Stimulated activated CD8-positive, alpha-beta memory T cell treated with anti-CD3 and anti-CD28 coated beads, Interleukin-15, amount 100 ng/mL, for 24 hours (primary cell): ENCODE data around the gene MAP2K3.
"Not testable (repeated sequence)": the region's sequence is repeated elsewhere in the genome, so short reads cannot be mapped to it uniquely, and the experiment has no call there.

Experiments
- DNase-seq: peaks from one replicate; pipeline ENCODE4 v3.0.0-alpha.2; 2020; ENCODE audit warnings: low read depth

MAP2K3 gene

GRCh38 chr17:21296097-21297025 is 11.8 kb downstream of the MAP2K3 start:
- no peak for DNase-seq

GRCh38 chr17:21297026-21297520 is 12.6 kb downstream of the MAP2K3 start:
- no peak for DNase-seq

- DNase-seq = no peak
These were observed 13.1 kb downstream of the MAP2K3 start for GRCh38 chr17:21297597-21297996.

- no peak for DNase-seq
These were observed 13.8 kb downstream of the MAP2K3 start for GRCh38 chr17:21298056-21298982.

- no peak for DNase-seq
These were observed 14.5 kb downstream of the MAP2K3 start for GRCh38 chr17:21298983-21299519.

GRCh38 chr17:21299981-21300600 is 15.6 kb downstream of the MAP2K3 start:
- DNase-seq = no peak

- DNase-seq = no peak
These were observed 16.4 kb downstream of the MAP2K3 start for GRCh38 chr17:21300601-21301571.

- no peak for DNase-seq
These were observed 17.4 kb downstream of the MAP2K3 start for GRCh38 chr17:21301593-21302550.

- no peak for DNase-seq
These were observed 18.4 kb downstream of the MAP2K3 start for GRCh38 chr17:21302711-21303425.

GRCh38 chr17:21303441-21304065 is 19.0 kb downstream of the MAP2K3 start:
- no peak for DNase-seq

- no peak for DNase-seq
These were observed 19.6 kb downstream of the MAP2K3 start for GRCh38 chr17:21304091-21304490.

GRCh38 chr17:21304551-21305151 is 20.1 kb downstream of the MAP2K3 start:
- not testable (repeated sequence) for DNase-seq

GRCh38 chr17:21305431-21306180 is 21.1 kb downstream of the MAP2K3 start:
- not testable (repeated sequence) for DNase-seq

- DNase-seq = not testable (repeated sequence)
These were observed 22.2 kb downstream of the MAP2K3 start for GRCh38 chr17:21306611-21307272.

GRCh38 chr17:21307273-21307625 is 22.7 kb downstream of the MAP2K3 start:
- DNase-seq = not testable (repeated sequence)

- DNase-seq = not testable (repeated sequence)
These were observed 24.4 kb downstream of the MAP2K3 start for GRCh38 chr17:21308931-21309381.
